Left lung (tissue), 10 donors: Measurements from ENCODE around the gene CDC20. TPM values are rescaled to one million over a fixed set of nuclear protein-coding genes. Genes with fewer than 3 reads are reported as not detected.
A peak's percentile ranks its signal among the peaks of the same experiment; 100 is the strongest.

ENCODE experiments used
- ATAC-seq: fragments of 200-7000 bp; cut with Tn5 transposase; one replicate; pipeline ENCODE4 v1.9.1; 2020; ENCODE audit warnings: moderate library complexity
- DNase-seq, 4 donors: peaks; one replicate each; pipeline ENCODE4 v3.0.0-alpha.2; 2013 to 2020
- H3K27ac ChIP-seq, 2 donors: fragments of 200-600 bp; sonication (generic) in 1 of 2; one replicate each; pipeline versions ENCODE4 v1.5.0 to v1.8.0; 2020 to 2021
- H3K27me3 ChIP-seq, 2 donors: fragments of 200-600 bp; sonication (generic) in 1 of 2; one replicate each; pipeline versions ENCODE4 v1.5.0 to v1.8.0; 2020 to 2021
- H3K36me3 ChIP-seq, 2 donors: fragments of 200-600 bp; sonication (generic) in 1 of 2; one replicate each; pipeline versions ENCODE4 v1.5.0 to v1.8.0; 2020 to 2021
- H3K4me1 ChIP-seq, 2 donors: fragments of 200-600 bp; one replicate each; pipeline ENCODE4 v1.8.0; 2021
- H3K4me3 ChIP-seq, 2 donors: fragments of 200-600 bp; sonication (generic) in 1 of 2; one replicate each; pipeline versions ENCODE4 v1.5.0 to v1.8.0; 2020 to 2021; ENCODE audit warnings: mild to moderate bottlenecking in 1 of 2
- H3K9me3 ChIP-seq, 2 donors: fragments of 200-600 bp; sonication (generic) in 1 of 2; one replicate each; pipeline versions ENCODE4 v1.5.0 to v1.8.0; 2020 to 2021
- CTCF ChIP-seq, 2 donors: fragments of 200-600 bp; sonication (generic) in 1 of 2; IDR thresholded peaks; one replicate each; pipeline versions ENCODE4 v1.5.0 to v1.8.0; 2021; ENCODE audit warnings: antibody characterized with exemption in 2 of 2
- intact Hi-C, 2 donors: fragments of 100-400 bp; cut with DNase I; formaldehyde crosslinking; loops; one replicate each; pipeline versions ENCODE4 v1.11.2 to v1.14.2; 2022
- polyA plus RNA-seq, 6 donors: library from polyadenylated mRNA; unstranded; fragments of 120-200 nt; gene quantifications; one replicate each; pipeline ENCODE4 v1.2.1, GENCODE V29; 2013; ENCODE audit not compliant: insufficient read length in 6 of 6
- total RNA-seq, 2 donors: library from RNA; stranded (reverse); fragmentation: NEBNext Ultra II Directional; extraction: Animal tissue kit (Norgen Biotek cat#: 25700); gene quantifications; one replicate each; pipeline ENCODE4 v1.2.1, GENCODE V29; 2021
- donor health status: DM: no; HTN: yes; CAD: no.
- donor health status: DM: no; HTN: no; CAD: no.

CDC20 gene
- total and polyA plus RNA-seq, 8 donors: 7.9 to 73.7 (median 31.7) TPM

DNA sequence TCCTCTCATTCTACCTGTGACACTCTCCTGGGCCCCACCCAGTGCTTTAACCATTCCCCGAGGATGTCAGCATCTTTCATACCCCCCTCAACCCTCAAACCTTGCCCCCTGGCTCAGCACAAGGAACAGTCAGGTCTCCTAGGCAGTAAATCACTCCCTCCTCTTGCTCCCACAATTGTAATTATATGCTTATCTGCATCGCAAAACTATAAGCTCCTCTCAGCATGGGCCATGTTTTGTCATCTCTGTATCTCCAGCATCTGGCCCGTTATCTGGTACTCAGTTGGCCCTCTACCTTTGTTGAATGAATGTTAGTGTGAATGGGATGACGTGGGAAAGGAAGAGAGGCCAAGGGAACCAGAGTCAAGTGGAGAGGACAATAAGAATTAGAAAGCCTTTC, 11.8 kb downstream of the CDC20 start:
- intact Hi-C loops: no loop called here
- H3K36me3 ChIP-seq: peaks cover 0 to 2% of the 10 kb centered on the region in 2 donors
- no peaks in the 10 kb centered on the region for H3K9me3 ChIP-seq
- no peak for DNase-seq
- H3K27ac ChIP-seq: no peak overlapping the region
- no peak overlapping the region for H3K4me3 ChIP-seq
- peaks cover 20 to 58% of the 10 kb centered on the region in 2 donors for H3K4me1 ChIP-seq
- TF ChIP-seq CTCF (IDR thresholded peaks at IDR 0.05): no peak
- no peak for ATAC-seq
- H3K27me3 ChIP-seq: no peaks in the 10 kb centered on the region

- DNase-seq (no peak), ATAC-seq (no peak)
- intact Hi-C loops: no loop called here
- Histone ChIP-seq H3K4me1 (peaks cover 8 to 42% of the 10 kb centered on the region in 2 donors), H3K27me3 (no peaks in the 10 kb centered on the region), H3K9me3 (no peaks in the 10 kb centered on the region), H3K36me3 (no peaks in the 10 kb centered on the region), H3K27ac (peak overlapping the region in 1 of 2 donors; percentile 48), H3K4me3 (no peak overlapping the region)
- no peak for TF ChIP-seq CTCF (IDR thresholded peaks at IDR 0.05)
Measured at GRCh38 chr1:43372172-43372571, 13.4 kb downstream of the CDC20 start.

- intact Hi-C loops: no loop called here
- ATAC-seq (peak; percentile 19), DNase-seq (no peak)
- Histone ChIP-seq H3K27me3 (no peaks in the 10 kb centered on the region), H3K36me3 (no peaks in the 10 kb centered on the region), H3K4me1 (peaks cover 8 to 41% of the 10 kb centered on the region in 2 donors), H3K4me3 (no peak overlapping the region), H3K27ac (peak overlapping the region; percentile 26 to 48), H3K9me3 (no peaks in the 10 kb centered on the region)
- TF ChIP-seq CTCF (IDR thresholded peaks at IDR 0.05): no peak
Measured at GRCh38 chr1:43373066-43373940, 14.5 kb downstream of the CDC20 start.

DNA sequence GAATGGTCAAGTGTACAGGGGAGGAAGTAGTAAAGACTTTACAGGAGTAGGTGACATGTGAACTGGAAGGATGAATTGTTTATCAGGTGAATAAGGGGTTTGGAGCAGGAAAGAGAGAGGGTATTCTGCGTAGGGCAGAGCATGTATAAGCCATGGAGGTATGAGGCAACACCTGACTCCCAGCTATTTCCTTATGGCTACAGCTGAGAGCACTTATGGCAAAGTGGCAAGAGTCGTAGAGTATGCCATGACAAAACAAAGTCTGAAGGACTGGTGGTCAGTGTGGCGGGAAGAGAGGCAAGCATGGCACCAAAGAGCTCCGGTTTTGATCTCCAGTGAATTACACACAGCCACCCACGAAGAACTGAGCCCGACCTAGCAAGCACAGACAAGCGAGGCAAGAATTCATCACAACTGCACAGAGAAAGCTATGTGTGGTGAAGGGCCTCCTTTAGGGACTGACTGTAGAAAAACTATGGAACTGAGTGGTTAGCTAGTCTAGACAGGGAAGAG, 18.0 kb downstream of the CDC20 start:
- no peak overlapping the region for H3K4me3 ChIP-seq
- peaks cover 0 to 22% of the 10 kb centered on the region in 2 donors for H3K36me3 ChIP-seq
- DNase-seq: no peak
- peaks cover 0 to 33% of the 10 kb centered on the region in 2 donors for H3K4me1 ChIP-seq
- H3K27me3 ChIP-seq: no peaks in the 10 kb centered on the region
- peak overlapping the region in 1 of 2 donors; percentile 10 for H3K27ac ChIP-seq
- peak; percentile 88 for ATAC-seq
- no peak for TF ChIP-seq CTCF (IDR thresholded peaks at IDR 0.05)
- intact Hi-C loops: no loop called here
- H3K9me3 ChIP-seq: no peaks in the 10 kb centered on the region

DNA sequence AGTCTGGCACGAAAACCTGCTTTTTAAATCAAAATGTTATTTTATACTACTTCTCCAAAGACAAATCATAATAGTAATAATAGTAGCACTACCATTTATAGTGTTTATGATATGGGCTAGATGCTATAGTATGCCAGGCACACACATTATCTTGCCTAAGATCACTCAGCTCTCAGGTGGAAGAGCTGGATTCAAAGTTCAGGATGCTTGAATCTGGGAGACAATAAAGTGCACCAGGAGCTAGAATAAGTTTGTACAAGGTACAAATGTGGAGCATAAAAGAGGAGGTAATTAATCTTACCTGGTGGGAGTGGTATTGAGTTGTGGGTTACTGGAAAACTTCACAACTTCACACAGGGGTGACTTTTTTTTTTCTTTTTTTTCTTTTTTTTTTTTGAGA, 19.1 kb downstream of the CDC20 start:
- no peak for DNase-seq
- Histone ChIP-seq H3K36me3 (peaks cover 0 to 33% of the 10 kb centered on the region in 2 donors), H3K27ac (no peak overlapping the region), H3K4me3 (no peak overlapping the region), H3K9me3 (no peaks in the 10 kb centered on the region), H3K27me3 (no peaks in the 10 kb centered on the region), H3K4me1 (peaks cover 0 to 37% of the 10 kb centered on the region in 2 donors)
- no peak for TF ChIP-seq CTCF (IDR thresholded peaks at IDR 0.05)
- ATAC-seq: no peak
- intact Hi-C loops: no loop called here
